AG09309 (cell line): ENCODE data around the gene TMEM145.

ENCODE experiments used
- DNase-seq: peaks from one replicate; pipeline ENCODE4 v3.0.0-alpha.2; 2010; ENCODE audit warnings: low read depth
- H3K4me3 ChIP-seq: 2 replicates; pipeline ENCODE4 v1.5.1; 2011; ENCODE audit warnings: mild to moderate bottlenecking, low read depth, low read length, moderate library complexity; ENCODE audit not compliant: control insufficient read depth
- CTCF ChIP-seq: IDR thresholded peaks from 2 replicates; pipeline ENCODE4 v1.5.1; 2011; ENCODE audit warnings: mild to moderate bottlenecking, low read depth, low read length, inconsistent platforms; ENCODE audit not compliant: insufficient read depth, control insufficient read depth; ENCODE audit errors: missing control alignments

TMEM145 gene

GRCh38 chr19:42288387-42288786 lies 24.7 kb upstream of the TMEM145 start:
- DNase-seq: no peak
- no peak for TF ChIP-seq CTCF
- H3K4me3 ChIP-seq: no peak overlapping the region

- no peak overlapping the region for H3K4me3 ChIP-seq
- TF ChIP-seq CTCF: no peak
- DNase-seq: no peak
These were observed 24.1 kb upstream of the TMEM145 start for GRCh38 chr19:42288881-42289555.

- H3K4me3 ChIP-seq: no peak overlapping the region
- TF ChIP-seq CTCF: no peak
- DNase-seq: no peak
These were observed 23.5 kb upstream of the TMEM145 start for GRCh38 chr19:42289556-42290041.

GRCh38 chr19:42290136-42290522 lies 23.0 kb upstream of the TMEM145 start:
- TF ChIP-seq CTCF: no peak
- no peak for DNase-seq
- no peak overlapping the region for H3K4me3 ChIP-seq

- no peak overlapping the region for H3K4me3 ChIP-seq
- no peak for DNase-seq
- peak; percentile 54 for TF ChIP-seq CTCF
These were observed 22.3 kb upstream of the TMEM145 start for GRCh38 chr19:42290523-42291434.

- no peak for DNase-seq
- no peak overlapping the region for H3K4me3 ChIP-seq
- no peak for TF ChIP-seq CTCF
These were observed 21.7 kb upstream of the TMEM145 start for GRCh38 chr19:42291435-42291810.
